GM12873 (cell line): ENCODE results near the gene PEA15.

Experiments
- CTCF ChIP-seq: IDR thresholded peaks from 2 replicates; pipeline ENCODE4 v1.5.1; 2012; ENCODE audit warnings: low read depth, mild to moderate bottlenecking, moderate library complexity, low read length, control low read depth; ENCODE audit not compliant: insufficient read depth; ENCODE audit errors: missing control alignments

The PEA15 gene

GRCh38 chr1:160209321-160210046 is 4.3 kb downstream of the PEA15 start:
- no peak for TF ChIP-seq CTCF

GRCh38 chr1:160210561-160210960 is 5.4 kb downstream of the PEA15 start:
- TF ChIP-seq CTCF, result no peak

GRCh38 chr1:160211046-160211790 is 6.0 kb downstream of the PEA15 start:
- TF ChIP-seq CTCF, result no peak

GRCh38 chr1:160214481-160215140 is 9.4 kb downstream of the PEA15 start:
- no peak for TF ChIP-seq CTCF

- no peak for TF ChIP-seq CTCF
Measured at GRCh38 chr1:160216301-160216700, 11.1 kb downstream of the PEA15 start.

- no peak for TF ChIP-seq CTCF
Measured at GRCh38 chr1:160217481-160218051, 12.4 kb downstream of the PEA15 start.
